K562 (cell line): ENCODE results near the gene AGAP3. TPM values are rescaled to one million over a fixed set of nuclear protein-coding genes. Genes with fewer than 3 reads are reported as not detected.

ENCODE experiments used
- ATAC-seq: fragments of 200-7000 bp; cut with Tn5 transposase; 3 replicates; pipeline ENCODE4 v1.9.1; 2020; ENCODE audit warnings: moderate library complexity
- BruUV-seq: library from RNA; stranded (reverse); fragments of 400-500 nt; replicated peaks from 2 replicates; lab custom pipeline; 2021; lab: Mats Ljungman, UMichigan
- CTCF ChIA-PET: fragments of 300-600 bp; formaldehyde crosslinking; extraction: SDS; loops from one replicate; lab custom pipeline; 2021; ENCODE audit warnings: low intra/inter-chr PET ratio; lab: Yijun Ruan, JAX
- POLR2A ChIA-PET: fragments of 300-600, 350-650 bp; sonication (Branson Sonifier 250); formaldehyde crosslinking; extraction: SDS; loops from one replicate; lab custom pipeline; 2021; ENCODE audit warnings: antibody characterized with exemption, inconsistent platforms; lab: Yijun Ruan, JAX
- DNase-seq, 4 experiments: peaks; one replicate each; pipeline versions ENCODE4 v3.0.0 to v3.0.0-alpha.2; 2011 to 2018; ENCODE audit warnings: low spot score in 3 of 4, mixed read lengths in 3 of 4; ENCODE audit errors: extremely low read depth in 1 of 4
- FAIRE-seq: peaks from 2 replicates; lab custom pipeline; 2011; peaks lifted over from hg19 to GRCh38; lab: Jason Lieb, UNC
- H2AFZ ChIP-seq: 2 replicates; pipeline ENCODE4 v1.6.0; 2011; ENCODE audit warnings: low read depth, low read length, control low read depth, inconsistent platforms
- H3K27ac ChIP-seq: fragments of 200-600 bp; 3 replicates; pipeline ENCODE4 v1.8.0; 2011; ENCODE audit warnings: low read depth, mild to moderate bottlenecking, control low read depth, inconsistent platforms, low read length, moderate library complexity, mixed read lengths; ENCODE audit errors: extremely low read depth
- H3K27me3 ChIP-seq, 2 experiments: fragments of 300-600 bp in 1 of 2; 2 replicates in 1 of 2; 3 replicates in 1 of 2; pipeline versions ENCODE4 v1.6.0 to v1.8.0; 2011; ENCODE audit warnings: inconsistent platforms in 2 of 2, low read length in 2 of 2, mild to moderate bottlenecking in 1 of 2, mixed read lengths in 1 of 2, moderate library complexity in 1 of 2; ENCODE audit not compliant: control insufficient read depth in 2 of 2, insufficient read depth in 2 of 2
- H3K36me3 ChIP-seq: fragments of 300-600 bp; 3 replicates; pipeline ENCODE4 v1.8.0; 2011; ENCODE audit warnings: mild to moderate bottlenecking, low read length, inconsistent platforms; ENCODE audit not compliant: control insufficient read depth, insufficient read depth
- H3K4me1 ChIP-seq, 2 experiments: fragments of 200-600 bp in 1 of 2; replicated peaks in 1 of 2; 2 replicates in 1 of 2; 3 replicates in 1 of 2; pipeline versions ENCODE4 v1.5.1 to v1.8.0; 2011; ENCODE audit warnings: inconsistent platforms in 2 of 2, low read length in 2 of 2, mild to moderate bottlenecking in 1 of 2, mixed read lengths in 1 of 2, moderate library complexity in 1 of 2; ENCODE audit not compliant: control insufficient read depth in 2 of 2, insufficient read depth in 2 of 2
- H3K4me2 ChIP-seq: 2 replicates; pipeline ENCODE4 v1.6.1; 2011; ENCODE audit warnings: low read length, control low read depth, inconsistent platforms, mixed read lengths; ENCODE audit not compliant: insufficient read depth
- H3K4me3 ChIP-seq: fragments of 200-600 bp; sonication (generic), shearing (Covaris generic); 2 replicates; pipeline ENCODE4 v1.5.1; 2016; ENCODE audit warnings: control low read depth, inconsistent platforms
- H3K79me2 ChIP-seq: fragments of 200-600 bp; 3 replicates; pipeline ENCODE4 v1.8.0; 2011; ENCODE audit warnings: low read length, inconsistent platforms; ENCODE audit not compliant: control insufficient read depth, insufficient read depth
- H3K9ac ChIP-seq, 2 experiments: 2 replicates each; pipeline versions ENCODE4 v1.6.0 to v1.6.1; 2011; ENCODE audit warnings: low read depth in 2 of 2, low read length in 2 of 2, control low read depth in 1 of 2, inconsistent platforms in 1 of 2, mild to moderate bottlenecking in 1 of 2, mixed read lengths in 1 of 2; ENCODE audit not compliant: insufficient read depth in 1 of 2
- H3K9me1 ChIP-seq: one replicate; pipeline ENCODE4 v1.6.0; 2011; ENCODE audit warnings: inconsistent platforms, mild to moderate bottlenecking, low read length, moderate library complexity; ENCODE audit not compliant: control insufficient read depth, insufficient read depth
- H3K9me3 ChIP-seq: replicated peaks from 2 replicates; pipeline ENCODE4 v1.5.1; 2011; ENCODE audit warnings: low read depth, low read length, inconsistent platforms; ENCODE audit not compliant: control insufficient read depth, insufficient read depth
- H4K20me1 ChIP-seq: replicated peaks from 2 replicates; pipeline ENCODE4 v1.6.1; 2011; ENCODE audit warnings: low read length, inconsistent platforms, mixed read lengths; ENCODE audit not compliant: control insufficient read depth, insufficient read depth
- ARHGAP35 ChIP-seq: fragments of 450-650 bp; IDR thresholded peaks from 2 replicates; pipeline ENCODE4 v1.6.1; 2018; ENCODE audit not compliant: partially characterized antibody
- CUX1 ChIP-seq: fragments of 200-800 bp; sonication (Bioruptor generic); IDR thresholded peaks from 2 replicates; pipeline ENCODE4 v1.6.1; 2016; ENCODE audit warnings: missing genetic modification characterization, missing compliant biosample characterization
- CXXC5 ChIP-seq: fragments of 250-450 bp; sonication (Bioruptor Pico); IDR thresholded peaks from 2 replicates; pipeline ENCODE4 v1.8.0; 2022; ENCODE audit warnings: inconsistent platforms, mild to moderate bottlenecking, moderate library complexity
- DIDO1 ChIP-seq: fragments of 450-650 bp; IDR thresholded peaks from 2 replicates; pipeline ENCODE4 v1.6.1; 2016; ENCODE audit warnings: low read depth, missing biosample characterization, missing genetic modification characterization
- HDAC2 ChIP-seq: fragments of 450-650 bp; IDR thresholded peaks from 2 replicates; pipeline ENCODE4 v1.6.1; 2016; ENCODE audit warnings: mild to moderate bottlenecking
- POLR2A ChIP-seq: fragments of 450-650 bp; conservative IDR thresholded peaks from 2 replicates; pipeline ENCODE4 v1.6.1; 2016
- RBM22 ChIP-seq: fragments of 200-400 bp; formaldehyde crosslinking; IDR thresholded peaks from 2 replicates; pipeline ENCODE4 v1.6.1; 2018; ENCODE audit warnings: low read length, low read depth; ENCODE audit not compliant: poor library complexity, severe bottlenecking
- SIRT6 ChIP-seq: IDR thresholded peaks from one replicate; pipeline ENCODE4 v1.6.1; 2012; ENCODE audit warnings: low read depth, mild to moderate bottlenecking, control low read depth, inconsistent platforms, low read length, moderate library complexity
- TEAD1 ChIP-seq, 2 experiments: fragments of 450-650 bp in 1 of 2; sonication (generic) in 1 of 2; formaldehyde crosslinking; IDR thresholded peaks; 2 replicates each; pipeline versions ENCODE4 v1.4.0 to v1.8.0; 2020 to 2022; ENCODE audit warnings: mild to moderate bottlenecking in 2 of 2, missing genetic modification reagents in 1 of 2
- ZEB2 ChIP-seq: fragments of 450-650 bp; IDR thresholded peaks from 2 replicates; pipeline ENCODE4 v1.6.1; 2016
- ZNF133 ChIP-seq: fragments of 250-450 bp; sonication (Bioruptor Pico); IDR thresholded peaks from 2 replicates; pipeline ENCODE4 v1.4.0; 2020; ENCODE audit warnings: mild to moderate bottlenecking
- WGBS: fragments of 100-300 bp; shearing (Covaris generic); methylation state at CpG from one replicate; pipeline ENCODE4 v1.1.6; 2016; ENCODE audit warnings: low coverage, mixed read lengths; ENCODE audit not compliant: insufficient coverage; ENCODE audit errors: missing lambda C conversion rate; 5-methylcytosine and 5-hydroxymethylcytosine counted together
- in situ Hi-C: fragments of 300-500 bp; cut with MboI; formaldehyde crosslinking; loops from 4 replicates; pipeline ENCODE4 v1.15.0; 2018; ENCODE audit warnings: inconsistent platforms, mixed read lengths
- intact Hi-C: fragments of 100-400 bp; cut with micrococcal nuclease; formaldehyde crosslinking; loops from 2 replicates; pipeline ENCODE4 v1.14.2; 2022
- polyA plus RNA-seq, 8 experiments: library from polyadenylated mRNA; depleted of rRNA in 4 of 8; stranded (reverse) in 5 of 8; unstranded in 3 of 8; fragments of >200 nt; fragmentation: Nextera tagmentation in 2 of 8; fragmentation: Illumina TruSeq in 1 of 8; extraction: Ambion mirVana in 2 of 8; extraction: Trizol in 1 of 8; gene quantifications; 2 replicates each; pipeline versions ENCODE4 v1.2.1 to v1.2.3, GENCODE V29; 2011 to 2014; ENCODE audit warnings: inconsistent platforms in 1 of 8, missing spikeins in 1 of 8
- total RNA-seq, 7 experiments: library from RNA; depleted of rRNA in 6 of 7; stranded (reverse); fragments of >200 nt in 6 of 7; fragmentation: Illumina TruSeq in 2 of 7; extraction: Trizol in 2 of 7; gene quantifications; 2 replicates each; pipeline versions ENCODE4 v1.2.1 to v1.2.3, GENCODE V29; 2011 to 2021; ENCODE audit warnings: low replicate concordance in 1 of 7

Gene AGAP3
- total and polyA plus RNA-seq, 9 of the 15 experiments (the other 6 are each of a cell fraction or from before 2014, with no cell fraction given): 3.4 to 208 (median 62.2) TPM

GRCh38 chr7:151137791-151138152 is 51.5 kb downstream of the AGAP3 start:
- H3K9me3 ChIP-seq: no peaks in the 10 kb centered on the region
- ChIA-PET CTCF (no interaction called here), POLR2A (interaction anchor here (0.6 to 2.3 kb wide), 2 partner anchors 8 to 10 kb away, joined by 3 to 11 read pairs; no protein-coding TSS in a partner anchor)
- 89% methylated on average over 11 of the region's 11 CpGs for WGBS
- no peaks in the 10 kb centered on the region for H3K27me3 ChIP-seq
- peaks cover 0 to 31% of the 10 kb centered on the region in 2 experiments; a peak in 2 of 5 replicates for H3K4me1 ChIP-seq
- peaks cover 94% of the 10 kb centered on the region for H3K36me3 ChIP-seq
- in situ Hi-C loops: no loop called here
- TF ChIP-seq HDAC2: no peak
- no peak for TF ChIP-seq ZEB2
- no peak for FAIRE-seq
- no peaks in the 10 kb centered on the region for H3K9me1 ChIP-seq
- no TSS peak for BruUV-seq
- H3K79me2 ChIP-seq: no peaks in the 10 kb centered on the region
- H3K9ac ChIP-seq: peak overlapping the region in 1 of 2 experiments; percentile 6; a peak in 1 of 4 replicates
- H3K4me3 ChIP-seq: no peak overlapping the region
- no peak overlapping the region for H2AFZ ChIP-seq
- intact Hi-C loops: no loop called here
- DNase-seq: no peak
- H4K20me1 ChIP-seq: no peaks in the 10 kb centered on the region; the same call in 1 of the 2 replicates
- no peak overlapping the region for H3K4me2 ChIP-seq
- ATAC-seq: no peak
- no peak overlapping the region for H3K27ac ChIP-seq

- ChIA-PET CTCF (interaction anchor here (0.7 kb wide), 1 partner anchor 24 kb away, joined by 3 read pairs; no protein-coding TSS in a partner anchor), POLR2A (interaction anchor here (0.7 to 2.3 kb wide), 3 partner anchors 10 to 56 kb away, joined by 3 to 11 read pairs (median 7); no protein-coding TSS in a partner anchor)
- in situ Hi-C loops: no loop called here
- WGBS: 89% methylated on average over 30 of the region's 30 CpGs
- ATAC-seq (peak; percentile 10), FAIRE-seq (no peak), DNase-seq (no peak)
- Histone ChIP-seq H3K9me3 (no peaks in the 10 kb centered on the region), H3K9ac (no peak overlapping the region), H3K4me3 (no peak overlapping the region), H3K27ac (no peak overlapping the region), H3K36me3 (peaks cover 95% of the 10 kb centered on the region), H3K27me3 (no peaks in the 10 kb centered on the region), H3K4me1 (peaks cover 0 to 33% of the 10 kb centered on the region in 2 experiments; a peak in 2 of 5 replicates), H3K4me2 (no peak overlapping the region), H2AFZ (no peak overlapping the region), H3K79me2 (no peaks in the 10 kb centered on the region), H4K20me1 (no peaks in the 10 kb centered on the region; the same call in 1 of the 2 replicates), H3K9me1 (peaks cover 5% of the 10 kb centered on the region)
- BruUV-seq: no TSS peak
- intact Hi-C loops: no loop called here
- TF ChIP-seq CXXC5 (CRISPR knock-in tag) (no peak), CUX1 (CRISPR knock-in tag) (no peak), RBM22 (peak; percentile 60), SIRT6 (no peak), TEAD1 (CRISPR knock-in tag; IDR thresholded peaks at IDR 0.05) (no peak), ARHGAP35 (no peak), DIDO1 (tag) (no peak), POLR2A (0 out of 2 replicates have a peak, but pooled peaks have one; percentile 15), ZNF133 (no peak)
Measured at GRCh38 chr7:151138153-151138851, 52.0 kb downstream of the AGAP3 start.
